Karpas-422 (cell line): ENCODE measurements around the gene CXCL17. TPM values are rescaled to one million over a fixed set of nuclear protein-coding genes. Genes with fewer than 3 reads are reported as not detected.
A peak's percentile ranks its signal among the peaks of the same experiment; 100 is the strongest.
"Not testable (repeated sequence)": the region's sequence is repeated elsewhere in the genome, so short reads cannot be mapped to it uniquely, and the experiment has no call there.

ENCODE experiments used
- DNase-seq: peaks from one replicate; pipeline ENCODE4 v3.0.0-alpha.2; 2015
- H2AFZ ChIP-seq: fragments of 200-600 bp; sonication (generic); 2 replicates; pipeline ENCODE4 v1.6.1; 2014; ENCODE audit warnings: antibody characterized with exemption, low read length, mixed read lengths
- H3K27ac ChIP-seq: fragments of 200-600 bp; sonication (generic); 2 replicates; pipeline ENCODE4 v1.5.1; 2014; ENCODE audit warnings: mild to moderate bottlenecking, low read length, moderate library complexity
- H3K27me3 ChIP-seq: fragments of 200-600 bp; sonication (generic); 2 replicates; pipeline ENCODE4 v1.6.1; 2014; ENCODE audit warnings: low read length, mixed read lengths
- H3K36me3 ChIP-seq: fragments of 200-600 bp; sonication (generic); 2 replicates; pipeline ENCODE4 v1.6.1; 2014; ENCODE audit warnings: low read length, mixed read lengths; ENCODE audit not compliant: insufficient read depth
- H3K4me1 ChIP-seq: fragments of 200-600 bp; sonication (generic); 2 replicates; pipeline ENCODE4 v1.6.1; 2014; ENCODE audit warnings: mild to moderate bottlenecking, low read length, mixed read lengths
- H3K4me2 ChIP-seq: fragments of 200-600 bp; sonication (generic); 2 replicates; pipeline ENCODE4 v1.6.1; 2014; ENCODE audit warnings: low read length, low read depth, mild to moderate bottlenecking; ENCODE audit not compliant: poor library complexity, severe bottlenecking
- H3K4me3 ChIP-seq: fragments of 200-600 bp; sonication (generic); 2 replicates; pipeline ENCODE4 v1.5.1; 2014; ENCODE audit warnings: mild to moderate bottlenecking, antibody characterized with exemption, low read length, mixed read lengths
- H3K79me2 ChIP-seq: fragments of 200-600 bp; sonication (generic); 2 replicates; pipeline ENCODE4 v1.6.1; 2014; ENCODE audit warnings: mild to moderate bottlenecking, low read length, mixed read lengths
- H3K9ac ChIP-seq: fragments of 200-600 bp; sonication (generic); 2 replicates; pipeline ENCODE4 v1.6.0; 2014; ENCODE audit warnings: low read length
- H3K9me2 ChIP-seq: fragments of 200-600 bp; sonication (generic), shearing (Covaris generic); replicated peaks from 2 replicates; pipeline ENCODE4 v1.6.0; 2014; ENCODE audit warnings: mild to moderate bottlenecking, low read length, moderate library complexity; ENCODE audit not compliant: insufficient read depth
- H3K9me3 ChIP-seq: fragments of 300-700, 200-600 bp; sonication (generic); 2 replicates; pipeline ENCODE4 v1.6.1; 2014; ENCODE audit warnings: low read length, mixed read lengths
- H4K20me1 ChIP-seq: fragments of 200-600 bp; sonication (generic); 2 replicates; pipeline ENCODE4 v1.6.1; 2014; ENCODE audit warnings: mild to moderate bottlenecking, antibody characterized with exemption, low read length, low read depth; ENCODE audit not compliant: insufficient read depth
- total RNA-seq: library from RNA; depleted of rRNA; stranded (reverse); fragments of >200 nt; shearing (Covaris generic); gene quantifications from 2 replicates; pipeline ENCODE4 v1.2.3, GENCODE V29; 2014; ENCODE audit warnings: low replicate concordance

Gene CXCL17
- total RNA-seq, 1 experiment from 2014 or later = not detected

DNA sequence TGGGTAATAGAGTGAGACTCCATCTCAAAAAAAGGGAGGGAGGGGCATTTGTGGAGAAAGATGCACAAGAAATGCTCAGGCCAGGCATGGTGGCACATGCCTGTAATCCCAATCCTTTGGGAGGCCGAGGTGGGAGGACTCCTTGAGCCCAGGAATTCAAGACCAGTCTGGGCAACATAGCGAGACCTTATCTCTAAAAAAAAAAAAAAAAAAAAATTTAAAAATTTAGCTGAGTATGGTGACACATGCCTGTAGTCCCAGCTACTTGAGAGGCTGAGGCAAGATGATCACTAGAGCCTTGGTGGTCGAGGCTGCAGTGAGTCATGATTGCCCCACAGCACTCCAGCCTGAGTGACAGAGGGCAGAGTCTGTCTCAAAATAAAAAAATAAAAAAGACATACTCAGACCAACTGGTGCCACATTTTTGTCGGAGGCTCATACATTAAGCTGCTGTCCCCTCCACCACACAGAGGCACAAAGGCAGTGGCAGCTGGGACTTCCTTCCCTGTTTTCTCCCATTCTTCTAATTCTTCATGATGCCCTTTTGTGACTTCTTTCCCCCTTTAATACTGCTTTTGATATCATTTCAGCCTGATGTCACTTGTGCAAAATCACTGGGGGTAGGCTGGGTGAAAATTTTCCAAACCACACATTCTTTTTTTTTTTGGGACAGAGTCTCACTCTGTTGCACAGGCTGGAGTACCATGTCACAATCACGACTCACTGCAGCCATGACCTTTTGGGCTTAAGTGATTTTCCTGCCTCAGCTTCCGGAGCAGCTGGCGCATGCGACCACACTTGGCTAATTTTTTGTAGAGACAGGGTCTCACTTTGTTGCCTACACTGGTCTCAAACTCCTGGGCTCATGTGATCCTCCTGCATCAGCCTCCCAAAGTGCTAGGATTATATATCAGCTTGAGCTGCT lies 26.8 kb upstream of the CXCL17 start:
- no peak overlapping the region for H3K4me3 ChIP-seq
- peak; percentile 38 for DNase-seq
- no peak overlapping the region for H3K4me2 ChIP-seq
- H3K4me1 ChIP-seq = peaks cover 29% of the 10 kb centered on the region
- no peak overlapping the region for H3K9ac ChIP-seq
- no peaks in the 10 kb centered on the region for H4K20me1 ChIP-seq
- no peak overlapping the region for H2AFZ ChIP-seq
- H3K36me3 ChIP-seq = no peaks in the 10 kb centered on the region
- no peak overlapping the region for H3K27ac ChIP-seq
- no peaks in the 10 kb centered on the region for H3K9me3 ChIP-seq
- no peaks in the 10 kb centered on the region for H3K79me2 ChIP-seq
- H3K9me2 ChIP-seq = no peaks in the 10 kb centered on the region
- H3K27me3 ChIP-seq = no peaks in the 10 kb centered on the region

DNA sequence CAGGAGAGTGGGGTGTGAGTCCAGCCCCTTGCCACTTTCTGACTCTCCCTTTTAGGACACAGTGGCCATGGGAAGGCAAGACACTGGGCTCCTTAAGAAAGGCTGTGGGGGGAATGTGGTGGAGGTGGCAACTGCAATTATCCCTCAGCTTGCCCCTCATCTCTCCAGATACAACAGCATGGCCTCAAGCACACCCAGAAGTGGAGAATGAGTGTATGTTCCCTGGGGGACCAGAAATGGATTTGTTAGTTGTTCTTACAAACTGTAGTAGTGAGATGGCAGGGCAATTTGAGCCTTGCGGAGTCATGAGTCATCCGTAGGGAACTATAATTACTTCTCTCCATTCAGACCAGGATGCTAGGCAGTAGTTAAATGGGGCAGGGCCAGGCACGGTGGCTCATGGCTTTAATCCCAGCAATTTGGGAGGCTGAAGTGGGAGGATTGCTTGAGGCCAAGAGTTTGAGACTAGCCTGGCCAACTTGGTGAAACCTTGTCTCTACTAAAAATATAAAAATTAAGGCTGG lies 25.6 kb upstream of the CXCL17 start:
- H2AFZ ChIP-seq = no peak overlapping the region
- no peak overlapping the region for H3K4me3 ChIP-seq
- H3K4me2 ChIP-seq = no peak overlapping the region
- no peak overlapping the region for H3K9ac ChIP-seq
- H3K9me3 ChIP-seq = no peaks in the 10 kb centered on the region
- no peaks in the 10 kb centered on the region for H3K9me2 ChIP-seq
- H3K36me3 ChIP-seq = no peaks in the 10 kb centered on the region
- DNase-seq = peak; percentile 38
- no peaks in the 10 kb centered on the region for H3K27me3 ChIP-seq
- no peak overlapping the region for H3K27ac ChIP-seq
- no peaks in the 10 kb centered on the region for H4K20me1 ChIP-seq
- H3K79me2 ChIP-seq = no peaks in the 10 kb centered on the region
- peaks cover 35% of the 10 kb centered on the region for H3K4me1 ChIP-seq

DNA sequence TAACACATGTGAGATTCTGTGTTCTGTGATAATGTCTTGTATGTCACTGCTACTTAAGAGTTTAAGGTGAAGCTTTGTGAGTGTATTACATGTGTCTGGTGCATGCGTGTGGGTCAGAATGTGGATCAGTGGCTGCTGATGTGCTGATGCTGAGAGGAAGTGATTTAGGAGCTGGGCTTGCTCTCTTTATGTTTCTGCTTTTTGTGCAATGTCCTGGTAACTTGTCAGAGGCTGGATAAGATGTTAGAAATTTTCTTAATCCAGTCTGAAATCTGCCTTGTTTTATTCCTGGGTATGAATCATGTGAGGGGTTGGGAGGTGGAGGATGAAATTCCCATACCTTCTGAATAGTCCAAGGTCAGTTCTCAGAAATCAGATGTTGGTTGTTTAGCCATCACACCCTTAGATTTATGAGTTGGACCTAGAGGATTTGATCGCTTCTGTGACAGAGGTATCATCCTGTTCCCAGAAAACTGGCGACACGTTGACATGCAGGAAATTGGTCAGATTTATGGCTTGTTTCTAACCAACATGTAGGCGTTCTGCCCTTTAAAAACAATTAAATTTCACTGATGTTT lies 24.5 kb upstream of the CXCL17 start:
- peak overlapping the region; percentile 63 for H3K9ac ChIP-seq

DNA sequence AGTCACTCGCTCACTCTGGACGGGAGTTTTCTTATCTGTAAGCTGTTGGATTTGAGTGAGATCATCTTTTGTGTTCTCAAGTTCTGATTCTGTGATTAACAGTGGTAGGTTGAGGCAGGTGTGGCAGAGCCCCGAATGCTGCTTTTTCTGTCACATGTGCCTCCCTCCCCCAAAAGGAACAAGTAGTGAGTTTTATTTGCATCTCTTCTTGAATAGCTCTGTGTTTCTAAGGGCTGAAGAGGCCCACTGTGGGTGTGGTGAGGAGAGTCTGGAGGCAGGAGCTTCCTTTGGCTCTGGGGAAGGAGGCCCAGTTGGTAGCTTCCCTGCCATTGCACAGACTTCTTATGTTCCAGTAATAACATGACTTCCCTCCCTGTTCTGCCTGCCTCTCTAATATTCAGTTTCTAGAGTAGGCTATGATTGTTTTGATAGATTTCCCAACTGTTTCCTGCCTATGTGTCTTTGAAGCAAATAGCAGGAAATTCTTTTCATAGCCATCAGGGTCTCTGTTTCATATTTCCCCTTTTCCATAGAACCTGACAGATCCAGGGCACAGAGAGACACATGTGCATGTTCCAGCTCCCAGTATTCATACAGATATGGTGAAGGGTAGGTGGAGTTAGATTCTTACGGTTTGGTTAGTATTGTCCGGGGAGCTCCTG lies 23.9 kb upstream of the CXCL17 start:
- Histone ChIP-seq H3K9ac (peak overlapping the region; percentile 63), H3K4me3 (peak overlapping the region; percentile 30; the same call in 1 of the 2 replicates), H3K36me3 (no peaks in the 10 kb centered on the region), H3K79me2 (no peaks in the 10 kb centered on the region), H3K27ac (peak overlapping the region; percentile 86), H3K9me2 (no peaks in the 10 kb centered on the region), H3K4me1 (peaks cover 52% of the 10 kb centered on the region), H3K27me3 (no peaks in the 10 kb centered on the region), H2AFZ (peak overlapping the region; percentile 54), H4K20me1 (no peaks in the 10 kb centered on the region), H3K9me3 (no peaks in the 10 kb centered on the region), H3K4me2 (peak overlapping the region; percentile 63)
- DNase-seq = peak; percentile 76

More for the DNA sequence above, 24.5 kb upstream of the CXCL17 start:
- H3K36me3 ChIP-seq = no peaks in the 10 kb centered on the region
- peaks cover 46% of the 10 kb centered on the region for H3K4me1 ChIP-seq
- no peaks in the 10 kb centered on the region for H3K79me2 ChIP-seq
- peak overlapping the region; percentile 63 for H3K4me2 ChIP-seq
- H4K20me1 ChIP-seq = no peaks in the 10 kb centered on the region
- H3K4me3 ChIP-seq = no peak overlapping the region
- H3K9me3 ChIP-seq = no peaks in the 10 kb centered on the region
- H3K27ac ChIP-seq = peak overlapping the region; percentile 86
- no peaks in the 10 kb centered on the region for H3K27me3 ChIP-seq
- no peaks in the 10 kb centered on the region for H3K9me2 ChIP-seq
- peak overlapping the region; percentile 54 for H2AFZ ChIP-seq
- peak; percentile 60 for DNase-seq

DNA sequence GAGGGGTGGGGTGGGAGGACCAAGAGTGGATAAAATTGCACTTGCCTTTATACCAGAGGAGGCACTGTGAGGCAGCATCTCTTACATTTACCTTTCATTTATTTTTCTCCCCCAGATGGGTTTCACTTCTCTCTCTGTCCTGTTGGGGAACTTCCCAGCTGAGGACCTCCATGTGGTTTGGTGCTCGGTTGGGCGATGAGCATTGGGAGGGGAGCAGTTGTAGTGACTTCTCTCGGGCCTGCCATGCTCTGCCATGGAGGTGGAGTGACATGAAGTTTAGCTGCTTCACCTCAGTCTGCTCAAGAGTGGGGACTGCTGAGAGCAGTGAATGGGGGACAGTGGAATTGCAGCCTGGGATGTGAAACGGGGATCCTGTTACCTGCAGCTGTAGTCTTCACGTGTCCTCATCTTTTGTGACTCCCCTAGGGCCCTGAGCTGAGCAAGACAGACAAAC lies 23.1 kb upstream of the CXCL17 start:
- Histone ChIP-seq H3K9me3 (no peaks in the 10 kb centered on the region), H3K4me2 (peak overlapping the region; percentile 63), H3K9me2 (no peaks in the 10 kb centered on the region), H2AFZ (peak overlapping the region; percentile 54), H3K4me1 (peaks cover 55% of the 10 kb centered on the region), H3K4me3 (peak overlapping the region; percentile 30; the same call in 1 of the 2 replicates), H4K20me1 (no peaks in the 10 kb centered on the region), H3K27me3 (no peaks in the 10 kb centered on the region), H3K9ac (peak overlapping the region; percentile 63), H3K79me2 (no peaks in the 10 kb centered on the region), H3K36me3 (no peaks in the 10 kb centered on the region), H3K27ac (peak overlapping the region; percentile 86)
- DNase-seq = peak; percentile 83

DNA sequence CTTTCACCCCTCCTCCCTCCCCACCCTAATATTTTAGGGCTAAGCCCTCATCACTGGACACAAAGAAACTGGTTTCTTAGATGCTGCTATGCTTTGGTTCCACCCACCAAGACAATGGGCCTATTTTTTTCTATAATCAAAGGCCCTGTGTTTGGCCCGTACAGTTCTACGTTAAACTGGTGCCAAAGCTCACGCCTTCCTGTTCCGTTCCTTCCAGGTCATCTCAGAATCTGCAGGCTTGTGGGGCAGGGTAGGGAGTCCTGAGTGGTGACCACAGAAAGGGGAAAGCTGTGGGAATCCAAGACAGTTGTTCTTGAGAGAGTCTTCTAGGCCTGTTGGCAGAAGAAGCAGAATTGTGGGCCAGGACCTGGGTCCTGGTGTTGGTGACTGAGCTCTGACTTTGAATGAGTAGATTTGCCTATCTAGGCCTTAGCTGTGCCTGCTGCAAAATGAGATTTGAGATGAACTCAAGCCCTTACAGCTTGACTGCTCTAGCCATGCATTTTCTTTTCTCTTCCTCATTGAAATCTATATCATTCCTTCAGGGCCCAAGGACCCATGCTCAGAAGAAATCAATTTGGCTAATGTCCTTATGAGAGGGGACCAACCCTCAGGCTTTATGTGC lies 19.1 kb upstream of the CXCL17 start:
- Histone ChIP-seq H4K20me1 (no peaks in the 10 kb centered on the region), H3K9ac (peak overlapping the region; percentile 53), H3K27me3 (no peaks in the 10 kb centered on the region), H3K79me2 (no peaks in the 10 kb centered on the region), H2AFZ (peak overlapping the region; percentile 67), H3K4me1 (peaks cover 44% of the 10 kb centered on the region), H3K4me3 (no peak overlapping the region), H3K4me2 (peak overlapping the region; percentile 13), H3K36me3 (no peaks in the 10 kb centered on the region), H3K9me2 (no peaks in the 10 kb centered on the region), H3K9me3 (no peaks in the 10 kb centered on the region), H3K27ac (peak overlapping the region; percentile 91)
- peak; percentile 63 for DNase-seq

DNA sequence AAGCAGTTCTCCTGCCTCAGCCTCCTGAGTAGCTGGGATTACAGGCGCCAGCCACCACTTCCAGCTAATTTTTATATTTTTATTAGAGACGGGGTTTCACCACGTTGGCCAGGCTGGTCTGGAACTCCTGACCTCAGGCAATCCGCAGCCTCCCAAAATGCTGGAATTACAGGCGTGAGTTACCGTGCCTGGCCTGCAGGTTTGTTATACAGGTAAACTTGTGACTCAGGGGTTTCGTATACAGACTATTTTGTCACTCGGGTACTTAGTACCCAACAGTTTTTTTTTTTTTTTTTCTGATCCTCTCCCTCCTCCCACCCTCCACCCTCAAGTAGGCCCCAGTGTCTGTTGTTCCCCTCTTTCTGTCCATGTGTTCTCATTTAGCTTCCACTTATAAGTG lies 18.5 kb upstream of the CXCL17 start:
- H3K9ac ChIP-seq, H3K9me2 ChIP-seq, H3K36me3 ChIP-seq, H3K9me3 ChIP-seq, DNase-seq, H4K20me1 ChIP-seq, H3K27me3 ChIP-seq, H2AFZ ChIP-seq, H3K4me3 ChIP-seq, H3K4me2 ChIP-seq, H3K79me2 ChIP-seq: not testable (repeated sequence)
- H3K4me1 ChIP-seq = peaks cover 39% of the 10 kb centered on the region
- peak overlapping the region; percentile 91 for H3K27ac ChIP-seq
